ENCODE data around the gene SMIM32. TPM values are rescaled to one million over a fixed set of nuclear protein-coding genes. Genes with fewer than 3 reads are reported as not detected.
A peak's percentile ranks its signal among the peaks of the same experiment; 100 is the strongest.

Gene SMIM32
- total RNA-seq (not detected in 2 replicates), polyA plus RNA-seq (not detected in 2 replicates), polyA minus RNA-seq (ENCODE audit: low replicate concordance) (not detected in 2 replicates)
- polyA plus RNA-seq (2012) = not detected in 2 replicates

GRCh38 chr5:136192526-136193321 lies at the start of gene SMIM32:
Gene SMIM32, minus strand, starts transcription at chr5:136193162. Its CDS starts 638 bp downstream, at chr5:136192524.
- Histone ChIP-seq H3K79me2 (ENCODE audit: control insufficient read depth, insufficient read depth, low read length) (no peaks in the 10 kb centered on the region), H2AFZ (ENCODE audit: low read length) (no peak within 1 kb of the TSS), H3K4me3 (replicated peaks in 1 of 4; ENCODE audit: control extremely low read depth in 1 of 4, insufficient read depth in 1 of 4, low read depth in 3 of 4, low read length in 4 of 4) (peak within 1 kb of the TSS in 2 of 4 experiments; percentile 10 to 40), H4K20me1 (ENCODE audit: control insufficient read depth, extremely low read depth, insufficient read depth, low read length) (no peaks in the 10 kb centered on the region), H3K4me2 (ENCODE audit: extremely low read depth, insufficient read depth, low read length) (peak within 1 kb of the TSS; percentile 44), H3K27me3 (ENCODE audit: control insufficient read depth, insufficient read depth, low read length) (peaks cover 37% of the 10 kb centered on the region), H3K9ac (ENCODE audit: insufficient read depth, low read length) (no peak within 1 kb of the TSS), H3K4me1 (ENCODE audit: control insufficient read depth, extremely low read depth, insufficient read depth, low read length) (no peaks in the 10 kb centered on the region), H3K27ac (ENCODE audit: insufficient read depth, low read length) (no peak within 1 kb of the TSS), H3K9me3 (ENCODE audit: control insufficient read depth, insufficient read depth, low read depth, low read length) (no peaks in the 10 kb centered on the region), H3K36me3 (ENCODE audit: control insufficient read depth, insufficient read depth, low read length) (no peaks in the 10 kb centered on the region)
- DNase-seq (ENCODE audit: low read depth in 2 of 2) = peak in 1 of 2 donors; percentile 20
- TF ChIP-seq CTCF (conservative IDR thresholded peaks at IDR 0.05 in 1 of 2, IDR thresholded peaks at IDR 0.05 in 1 of 2; ENCODE audit: low read depth in 1 of 2, low read length in 2 of 2) (no peak), EZH2 (IDR thresholded peaks at IDR 0.05; ENCODE audit: low read length, missing control alignments) (no peak)

DNA sequence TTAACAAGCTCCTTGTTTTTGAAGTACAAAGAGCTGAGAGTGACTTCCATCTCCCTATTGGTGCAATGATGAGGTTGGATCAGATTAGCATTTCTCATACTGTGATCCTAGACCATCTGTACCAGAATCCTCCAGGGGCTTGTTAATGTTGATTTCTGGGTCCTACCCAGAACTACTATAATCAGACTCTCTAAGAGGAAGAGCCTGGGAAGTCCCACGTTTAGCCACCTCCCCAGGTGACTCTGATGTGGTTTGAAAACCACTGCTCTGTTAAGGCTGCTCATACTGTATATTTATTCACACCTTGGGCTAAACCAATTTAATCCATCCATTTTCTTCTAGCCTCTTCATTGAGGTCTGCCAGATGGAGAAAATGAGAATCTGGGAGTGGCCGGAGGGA lies 49.6 kb upstream of the SMIM32 start:
- Histone ChIP-seq H3K4me2 (ENCODE audit: extremely low read depth, insufficient read depth, low read length) (no peak overlapping the region), H3K79me2 (ENCODE audit: control insufficient read depth, insufficient read depth, low read length) (no peaks in the 10 kb centered on the region), H2AFZ (ENCODE audit: low read length) (no peak overlapping the region), H3K9me3 (ENCODE audit: control insufficient read depth, insufficient read depth, low read depth, low read length) (no peaks in the 10 kb centered on the region), H3K4me3 (replicated peaks in 1 of 4; ENCODE audit: control extremely low read depth in 1 of 4, insufficient read depth in 1 of 4, low read depth in 3 of 4, low read length in 4 of 4) (no peak overlapping the region), H3K4me1 (ENCODE audit: control insufficient read depth, extremely low read depth, insufficient read depth, low read length) (no peaks in the 10 kb centered on the region), H3K27me3 (ENCODE audit: control insufficient read depth, insufficient read depth, low read length) (no peaks in the 10 kb centered on the region), H3K27ac (ENCODE audit: insufficient read depth, low read length) (no peak overlapping the region), H3K9ac (ENCODE audit: insufficient read depth, low read length) (no peak overlapping the region), H3K36me3 (ENCODE audit: control insufficient read depth, insufficient read depth, low read length) (no peaks in the 10 kb centered on the region), H4K20me1 (ENCODE audit: control insufficient read depth, extremely low read depth, insufficient read depth, low read length) (no peaks in the 10 kb centered on the region)
- TF ChIP-seq EZH2 (IDR thresholded peaks at IDR 0.05; ENCODE audit: low read length, missing control alignments) (no peak), CTCF (conservative IDR thresholded peaks at IDR 0.05 in 1 of 2, IDR thresholded peaks at IDR 0.05 in 1 of 2; ENCODE audit: low read depth in 1 of 2, low read length in 2 of 2) (no peak)
- DNase-seq (ENCODE audit: low read depth in 2 of 2) = no peak

GRCh38 chr5:136242136-136242535 lies 49.2 kb upstream of the SMIM32 start:
- TF ChIP-seq CTCF (conservative IDR thresholded peaks at IDR 0.05 in 1 of 2, IDR thresholded peaks at IDR 0.05 in 1 of 2; ENCODE audit: low read depth in 1 of 2, low read length in 2 of 2) = no peak
- TF ChIP-seq EZH2 (IDR thresholded peaks at IDR 0.05; ENCODE audit: low read length, missing control alignments) = no peak

More at GRCh38 chr5:136242136-136242535, 49.2 kb upstream of the SMIM32 start:
- H3K36me3 ChIP-seq (ENCODE audit: control insufficient read depth, insufficient read depth, low read length) = no peaks in the 10 kb centered on the region
- H3K4me1 ChIP-seq (ENCODE audit: control insufficient read depth, extremely low read depth, insufficient read depth, low read length) = no peaks in the 10 kb centered on the region
- H3K27me3 ChIP-seq (ENCODE audit: control insufficient read depth, insufficient read depth, low read length) = no peaks in the 10 kb centered on the region
- no peak overlapping the region for H3K4me2 ChIP-seq (ENCODE audit: extremely low read depth, insufficient read depth, low read length)
- no peak overlapping the region for H3K9ac ChIP-seq (ENCODE audit: insufficient read depth, low read length)
- no peak overlapping the region for H3K27ac ChIP-seq (ENCODE audit: insufficient read depth, low read length)
- no peak overlapping the region for H3K4me3 ChIP-seq (replicated peaks in 1 of 4; ENCODE audit: control extremely low read depth in 1 of 4, insufficient read depth in 1 of 4, low read depth in 3 of 4, low read length in 4 of 4)
- no peak overlapping the region for H2AFZ ChIP-seq (ENCODE audit: low read length)
- DNase-seq (ENCODE audit: low read depth in 2 of 2) = no peak
- no peaks in the 10 kb centered on the region for H3K9me3 ChIP-seq (ENCODE audit: control insufficient read depth, insufficient read depth, low read depth, low read length)
- no peaks in the 10 kb centered on the region for H3K79me2 ChIP-seq (ENCODE audit: control insufficient read depth, insufficient read depth, low read length)
- no peaks in the 10 kb centered on the region for H4K20me1 ChIP-seq (ENCODE audit: control insufficient read depth, extremely low read depth, insufficient read depth, low read length)

All from fibroblast of lung (primary cell).